CD8-positive, alpha-beta memory T cell (primary cell): ENCODE data around the gene ASB3. TPM values are rescaled to one million over a fixed set of nuclear protein-coding genes. Genes with fewer than 3 reads are reported as not detected.
"Not testable (repeated sequence)": the region's sequence is repeated elsewhere in the genome, so short reads cannot be mapped to it uniquely, and the experiment has no call there.

ENCODE experiments used
- CTCF ChIA-PET: fragments of 350-600 bp; sonication (Branson Sonifier 250); formaldehyde crosslinking; loops from one replicate; lab custom pipeline; 2021; ENCODE audit warnings: antibody characterized with exemption; lab: Charles Lee
- POLR2A ChIA-PET: fragments of 350-600 bp; sonication (Branson Sonifier 250); formaldehyde crosslinking; loops from one replicate; lab custom pipeline; 2021; ENCODE audit warnings: antibody characterized with exemption; lab: Charles Lee
- DNase-seq, 5 donors: peaks; one replicate each; pipeline versions ENCODE4 v3.0.0 to v3.0.0-alpha.2; 2020 to 2022; ENCODE audit warnings: mixed read lengths in 1 of 5
- H3K27ac ChIP-seq: one replicate; pipeline ENCODE4 v1.7.0; 2013; ENCODE audit warnings: low read depth, mild to moderate bottlenecking, low read length, moderate library complexity
- H3K27me3 ChIP-seq: 2 replicates; pipeline ENCODE4 v1.7.0; 2013; ENCODE audit warnings: low read length, mild to moderate bottlenecking; ENCODE audit not compliant: insufficient read depth, poor library complexity, severe bottlenecking
- H3K36me3 ChIP-seq: 2 replicates; pipeline ENCODE4 v1.7.0; 2013; ENCODE audit warnings: mild to moderate bottlenecking, low read length, moderate library complexity; ENCODE audit not compliant: insufficient read depth
- H3K4me1 ChIP-seq: 2 replicates; pipeline ENCODE4 v1.7.0; 2013; ENCODE audit warnings: mild to moderate bottlenecking, low read length, moderate library complexity; ENCODE audit not compliant: insufficient read depth
- H3K4me3 ChIP-seq: 2 replicates; pipeline ENCODE4 v1.7.0; 2013; ENCODE audit warnings: mild to moderate bottlenecking, low read length
- H3K9me3 ChIP-seq: 2 replicates; pipeline ENCODE4 v1.7.0; 2013; ENCODE audit warnings: mild to moderate bottlenecking, low read length
- H3K27ac Mint-ChIP-seq, 8 donors: one replicate each; pipeline ENCODE4 v1.8.0; 2020 to 2021; ENCODE audit warnings: mixed read lengths in 8 of 8, mild to moderate bottlenecking in 6 of 8, inconsistent platforms in 3 of 8, moderate library complexity in 3 of 8
- H3K27me3 Mint-ChIP-seq, 2 donors: one replicate each; pipeline ENCODE4 v1.8.0; 2020 to 2021; ENCODE audit warnings: mixed read lengths in 2 of 2, mild to moderate bottlenecking in 1 of 2, moderate library complexity in 1 of 2
- H3K36me3 Mint-ChIP-seq, 3 donors: one replicate each; pipeline ENCODE4 v1.8.0; 2020 to 2021; ENCODE audit warnings: mixed read lengths in 3 of 3, inconsistent platforms in 1 of 3, mild to moderate bottlenecking in 1 of 3
- H3K4me1 Mint-ChIP-seq, 3 donors: one replicate each; pipeline ENCODE4 v1.8.0; 2020 to 2021; ENCODE audit warnings: mixed read lengths in 3 of 3, inconsistent platforms in 1 of 3, mild to moderate bottlenecking in 1 of 3
- H3K4me3 Mint-ChIP-seq, 7 donors: one replicate each; pipeline ENCODE4 v1.8.0; 2020 to 2021; ENCODE audit warnings: mixed read lengths in 7 of 7, mild to moderate bottlenecking in 6 of 7, moderate library complexity in 4 of 7, inconsistent platforms in 2 of 7
- H3K9me3 Mint-ChIP-seq, 5 donors: one replicate each; pipeline ENCODE4 v1.8.0; 2020 to 2022; ENCODE audit warnings: mixed read lengths in 5 of 5, mild to moderate bottlenecking in 3 of 5, moderate library complexity in 2 of 5, inconsistent platforms in 1 of 5
- polyA plus RNA-seq: library from polyadenylated mRNA; unstranded; fragments of 300-500 nt; fragmentation: Illumina TruSeq; gene quantifications from one replicate; pipeline ENCODE4 v1.2.3, GENCODE V29; 2021
- total RNA-seq, 2 experiments: library from RNA; stranded (reverse); gene quantifications; one replicate each; pipeline ENCODE4 v1.2.3, GENCODE V29; 2021

Gene ASB3
- total and polyA plus RNA-seq, 3 experiments from 2014 or later, result 17.8 to 24.4 (median 18.0) TPM

GRCh38 chr2:53768242-53768542, 18.6 kb downstream of the ASB3 start:
- Histone ChIP-seq H3K4me1 (peaks cover 4% of the 10 kb centered on the region), H3K4me3 (peak overlapping the region; percentile 90), H3K9me3 (no peaks in the 10 kb centered on the region), H3K36me3 (peaks cover 5% of the 10 kb centered on the region), H3K27me3 (no peaks in the 10 kb centered on the region), H3K27ac (peak overlapping the region; percentile 78)
- Mint-ChIP-seq H3K4me1 (peaks cover 26 to 40% (median 32%) of the 10 kb centered on the region in 3 donors), H3K9me3 (no peaks in the 10 kb centered on the region), H3K36me3 (peaks cover 0 to 25% (median 5%) of the 10 kb centered on the region in 3 donors), H3K27ac (peak overlapping the region; percentile 85 to 97 (median 95)), H3K4me3 (peak overlapping the region; percentile 87 to 99 (median 94)), H3K27me3 (no peaks in the 10 kb centered on the region)
- ChIA-PET CTCF (interaction anchor here (0.9 to 1.8 kb wide), 3 partner anchors 8 to 19 kb away, joined by 4 to 8 read pairs (median 5); partner anchors contain the start of genes ASB3 and ERLEC1), POLR2A (interaction anchor here (0.7 to 2.6 kb wide), 4 partner anchors 8 to 1476 kb away, joined by 3 to 17 read pairs (median 6); partner anchors contain the start of genes ASB3 and ERLEC1)
- DNase-seq, result no peak

DNA sequence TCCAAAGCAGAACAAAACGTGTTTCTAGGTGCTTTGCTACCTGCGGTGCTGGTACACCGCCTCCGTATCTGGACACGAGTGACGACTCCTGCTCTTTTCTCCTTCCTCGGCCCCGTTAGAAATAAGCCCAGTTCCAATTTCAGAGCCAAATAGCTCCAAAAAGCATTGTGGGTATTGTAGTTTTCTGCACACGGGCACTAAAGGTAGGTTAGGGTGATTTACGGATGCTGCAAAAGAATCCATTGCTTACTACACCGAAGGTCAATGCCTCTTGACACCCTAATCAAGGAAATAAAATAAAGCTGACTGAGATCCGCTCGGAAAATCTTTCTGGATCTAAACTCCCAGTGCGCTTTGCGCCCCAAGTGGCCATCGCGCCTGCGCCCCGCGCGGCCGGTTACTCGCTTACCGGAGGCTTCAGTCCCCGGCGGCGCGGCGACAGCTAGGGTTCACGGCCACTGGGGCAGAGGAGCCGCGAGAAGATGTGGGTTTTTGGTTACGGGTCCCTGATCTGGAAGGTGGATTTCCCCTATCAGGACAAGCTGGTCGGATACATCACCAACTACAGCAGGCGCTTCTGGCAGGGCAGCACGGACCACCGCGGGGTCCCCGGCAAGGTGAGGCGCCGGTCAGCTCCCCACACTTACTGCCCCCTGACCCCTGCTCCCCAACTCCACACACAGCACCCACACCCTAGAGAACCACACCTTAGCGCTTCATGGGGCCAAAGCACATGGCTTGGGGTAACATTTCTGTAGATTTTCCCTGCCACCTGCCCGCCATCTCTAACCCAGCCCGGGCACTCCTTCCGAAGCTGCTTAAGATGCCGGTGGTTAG, 19.1 kb downstream of the ASB3 start, which contains the start of gene CHAC2:
Gene CHAC2, plus strand, starts transcription at position 400 of the 837 bp plus-strand sequence. Its CDS starts 83 bp downstream, at position 483.
- Histone ChIP-seq H3K27me3 (no peaks in the 10 kb centered on the region), H3K27ac (peak within 1 kb of the TSS; percentile 78), H3K4me3 (peak within 1 kb of the TSS; percentile 90), H3K9me3 (no peaks in the 10 kb centered on the region), H3K36me3 (peaks cover 11% of the 10 kb centered on the region), H3K4me1 (peaks cover 4% of the 10 kb centered on the region)
- peak; percentile 79 to 88 (median 83) for DNase-seq
- H3K27me3 Mint-ChIP-seq, result no peaks in the 10 kb centered on the region
- POLR2A ChIA-PET, result interaction anchor here (0.7 to 2.6 kb wide), 4 partner anchors 9 to 1476 kb away, joined by 3 to 17 read pairs (median 6); partner anchors contain the start of genes ASB3 and ERLEC1
- H3K9me3 Mint-ChIP-seq, result no peaks in the 10 kb centered on the region
- H3K27ac Mint-ChIP-seq, result peak within 1 kb of the TSS; percentile 85 to 97 (median 95)
- H3K4me3 Mint-ChIP-seq, result peak within 1 kb of the TSS; percentile 87 to 99 (median 94)
- CTCF ChIA-PET, result interaction anchor here (1.0 to 1.8 kb wide), 4 partner anchors 9 to 25 kb away, joined by 3 to 8 read pairs (median 4); no protein-coding TSS in a partner anchor
- peaks cover 26 to 40% (median 32%) of the 10 kb centered on the region in 3 donors for H3K4me1 Mint-ChIP-seq
- H3K36me3 Mint-ChIP-seq, result peaks cover 0 to 29% (median 8%) of the 10 kb centered on the region in 3 donors

GRCh38 chr2:53765767-53766166, 21.0 kb downstream of the ASB3 start:
- CTCF ChIA-PET, result no interaction called here
- Mint-ChIP-seq H3K9me3 (no peaks in the 10 kb centered on the region), H3K27me3 (no peaks in the 10 kb centered on the region), H3K4me1 (peaks cover 24 to 35% (median 33%) of the 10 kb centered on the region in 3 donors), H3K4me3 (peak overlapping the region in 1 of 7 donors; percentile 5), H3K36me3 (peaks cover 0 to 39% (median 8%) of the 10 kb centered on the region in 3 donors), H3K27ac (peak overlapping the region in 4 of 8 donors; percentile 6 to 64 (median 20))
- Histone ChIP-seq H3K27me3 (no peaks in the 10 kb centered on the region), H3K4me3 (no peak overlapping the region), H3K4me1 (peaks cover 4% of the 10 kb centered on the region), H3K9me3 (no peaks in the 10 kb centered on the region), H3K27ac (no peak overlapping the region), H3K36me3 (peaks cover 17% of the 10 kb centered on the region)
- DNase-seq, result no peak
- POLR2A ChIA-PET, result no interaction called here

DNA sequence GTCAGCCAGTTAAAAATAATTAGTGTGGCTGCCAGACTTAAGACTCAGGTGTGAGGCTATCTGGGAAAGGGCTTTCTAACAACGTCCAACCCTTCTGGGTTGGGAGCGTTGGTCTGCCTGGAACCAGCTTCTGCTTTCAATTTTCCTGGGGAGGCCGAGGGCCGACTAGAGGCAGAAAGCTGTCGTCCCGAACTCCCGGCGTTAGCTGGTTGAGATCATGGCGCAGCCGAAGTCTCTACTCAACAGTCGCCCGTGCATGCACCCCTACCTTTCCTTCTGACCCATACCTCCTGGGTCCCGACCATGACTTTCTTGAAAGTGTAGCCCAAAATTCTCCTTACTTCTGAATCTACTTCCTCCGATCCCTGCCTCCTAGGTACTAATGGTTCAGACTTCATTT, 29.5 kb downstream of the ASB3 start:
- H3K4me1 ChIP-seq, H3K9me3 Mint-ChIP-seq, H3K9me3 ChIP-seq, H3K36me3 ChIP-seq, DNase-seq, H3K27me3 Mint-ChIP-seq, H3K27ac Mint-ChIP-seq, H3K4me3 Mint-ChIP-seq, H3K27ac ChIP-seq, H3K27me3 ChIP-seq, H3K4me3 ChIP-seq, H3K4me1 Mint-ChIP-seq, CTCF ChIA-PET, POLR2A ChIA-PET: not testable (repeated sequence)
- peaks cover 6 to 47% (median 26%) of the 10 kb centered on the region in 3 donors for H3K36me3 Mint-ChIP-seq

DNA sequence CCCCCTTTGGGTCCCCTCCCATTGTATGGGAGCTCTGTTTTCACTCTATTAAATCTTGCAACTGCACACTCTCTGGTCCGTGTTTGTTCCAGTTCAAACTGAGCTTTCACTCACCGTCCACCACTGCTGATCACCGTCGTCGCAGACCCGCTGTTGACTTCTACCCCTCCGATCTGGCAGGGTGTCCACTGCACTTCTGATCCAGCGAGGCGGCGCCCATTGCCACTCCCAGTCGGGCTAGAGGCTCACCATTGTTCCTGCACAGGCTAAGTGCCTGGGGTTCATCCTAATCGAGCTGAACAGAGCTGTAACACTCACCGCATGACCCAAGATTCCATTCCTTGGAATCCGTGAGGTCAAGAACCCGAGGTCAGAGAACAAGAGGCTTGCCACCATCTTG, 30.1 kb downstream of the ASB3 start:
- Mint-ChIP-seq H3K4me1 (peaks cover 4 to 6% (median 4%) of the 10 kb centered on the region in 3 donors), H3K36me3 (peaks cover 6 to 42% (median 26%) of the 10 kb centered on the region in 3 donors), H3K27me3 (no peaks in the 10 kb centered on the region), H3K9me3 (no peaks in the 10 kb centered on the region), H3K27ac (peak overlapping the region in 1 of 8 donors; percentile 72), H3K4me3 (no peak overlapping the region)
- Histone ChIP-seq H3K4me1 (no peaks in the 10 kb centered on the region), H3K4me3 (no peak overlapping the region), H3K36me3 (no peaks in the 10 kb centered on the region), H3K27ac (no peak overlapping the region), H3K27me3 (no peaks in the 10 kb centered on the region), H3K9me3 (no peaks in the 10 kb centered on the region)
- POLR2A ChIA-PET, result no interaction called here
- CTCF ChIA-PET, result no interaction called here
- DNase-seq, result no peak

- ChIA-PET POLR2A (no interaction called here), CTCF (no interaction called here)
- Mint-ChIP-seq H3K4me1 (peaks cover 4 to 6% (median 5%) of the 10 kb centered on the region in 3 donors), H3K36me3 (peaks cover 6 to 38% (median 30%) of the 10 kb centered on the region in 3 donors), H3K27ac (no peak overlapping the region), H3K27me3 (no peaks in the 10 kb centered on the region), H3K9me3 (no peaks in the 10 kb centered on the region), H3K4me3 (no peak overlapping the region)
- no peaks in the 10 kb centered on the region for H3K9me3 ChIP-seq
- H3K4me1 ChIP-seq, result no peaks in the 10 kb centered on the region
- no peak for DNase-seq
- H3K36me3 ChIP-seq, result no peaks in the 10 kb centered on the region
- no peak overlapping the region for H3K4me3 ChIP-seq
- H3K27ac ChIP-seq, result no peak overlapping the region
- H3K27me3 ChIP-seq, result no peaks in the 10 kb centered on the region
Observed at GRCh38 chr2:53755121-53755520, 31.6 kb downstream of the ASB3 start.

GRCh38 chr2:53753041-53753440, 33.7 kb downstream of the ASB3 start:
- CTCF ChIA-PET, result no interaction called here
- DNase-seq, result no peak
- Histone ChIP-seq H3K36me3 (no peaks in the 10 kb centered on the region), H3K27me3 (no peaks in the 10 kb centered on the region), H3K9me3 (no peaks in the 10 kb centered on the region), H3K27ac (no peak overlapping the region), H3K4me1 (no peaks in the 10 kb centered on the region), H3K4me3 (no peak overlapping the region)
- H3K9me3 Mint-ChIP-seq, result no peaks in the 10 kb centered on the region
- H3K4me1 Mint-ChIP-seq, result peaks cover 4 to 6% (median 5%) of the 10 kb centered on the region in 3 donors
- H3K36me3 Mint-ChIP-seq, result peaks cover 6 to 47% (median 29%) of the 10 kb centered on the region in 3 donors
- POLR2A ChIA-PET, result no interaction called here
- no peak overlapping the region for H3K4me3 Mint-ChIP-seq
- H3K27ac Mint-ChIP-seq, result peak overlapping the region in 1 of 8 donors; percentile 54
- no peaks in the 10 kb centered on the region for H3K27me3 Mint-ChIP-seq

- ChIA-PET POLR2A (no interaction called here), CTCF (no interaction called here)
- DNase-seq, result no peak
- H3K9me3 ChIP-seq, result no peaks in the 10 kb centered on the region
- Mint-ChIP-seq H3K36me3 (peaks cover 1 to 52% (median 29%) of the 10 kb centered on the region in 3 donors), H3K4me1 (peaks cover 4 to 6% (median 4%) of the 10 kb centered on the region in 3 donors), H3K27ac (peak overlapping the region in 2 of 8 donors; percentile 2 to 17), H3K4me3 (no peak overlapping the region), H3K27me3 (no peaks in the 10 kb centered on the region), H3K9me3 (no peaks in the 10 kb centered on the region)
- no peaks in the 10 kb centered on the region for H3K36me3 ChIP-seq
- no peak overlapping the region for H3K27ac ChIP-seq
- no peak overlapping the region for H3K4me3 ChIP-seq
- no peaks in the 10 kb centered on the region for H3K4me1 ChIP-seq
- H3K27me3 ChIP-seq, result no peaks in the 10 kb centered on the region
Observed at GRCh38 chr2:53752385-53752784, 34.4 kb downstream of the ASB3 start.
